GM21737 (cell line): ENCODE measurements around the gene ZBTB7A.
"Not testable (repeated sequence)": the region's sequence is repeated elsewhere in the genome, so short reads cannot be mapped to it uniquely, and the experiment has no call there.

Experiments
- ATAC-seq: cut with Tn5 transposase; IDR thresholded peaks from one replicate; pipeline ENCODE4 v1.9.1; 2021; ENCODE audit warnings: mild to moderate bottlenecking, moderate library complexity; ENCODE audit not compliant: unreplicated experiment

ZBTB7A gene

DNA sequence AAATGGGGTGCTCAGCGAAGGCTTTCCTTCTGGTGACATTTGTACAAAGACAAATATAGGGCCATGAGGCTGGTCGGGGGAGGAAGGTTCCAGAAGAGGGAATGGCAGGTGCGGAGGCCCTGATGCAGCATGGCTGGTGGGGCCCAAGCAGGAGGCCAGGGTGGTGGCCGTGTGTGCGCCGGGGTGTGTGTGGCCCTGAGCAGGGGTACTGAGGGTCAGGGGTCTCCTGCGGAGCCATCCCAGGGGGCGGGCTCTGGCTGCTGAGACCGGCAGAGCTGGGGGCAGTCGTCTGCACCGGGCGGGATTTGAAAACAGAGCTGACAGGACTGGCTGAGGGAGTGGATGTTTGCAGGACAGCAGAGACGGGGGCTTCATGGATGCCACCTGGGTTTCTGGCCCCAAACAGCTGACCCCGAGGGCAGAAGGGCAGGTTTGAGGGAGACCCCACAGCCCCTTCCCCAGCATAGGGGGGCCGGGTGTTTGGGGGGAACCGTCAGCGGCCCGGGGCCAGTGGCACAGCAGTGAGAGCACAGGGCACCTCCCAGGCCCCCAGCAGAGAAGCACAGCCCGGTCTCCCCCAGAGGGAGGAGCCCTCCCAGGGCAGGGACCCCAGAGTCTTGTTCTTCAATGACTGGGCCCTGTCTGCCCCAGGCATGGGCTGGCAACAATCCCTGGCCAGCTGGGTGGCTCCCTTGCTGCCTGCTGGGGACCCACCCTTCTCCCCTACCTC, 47.8 kb downstream of the ZBTB7A start:
- no peak for ATAC-seq

DNA sequence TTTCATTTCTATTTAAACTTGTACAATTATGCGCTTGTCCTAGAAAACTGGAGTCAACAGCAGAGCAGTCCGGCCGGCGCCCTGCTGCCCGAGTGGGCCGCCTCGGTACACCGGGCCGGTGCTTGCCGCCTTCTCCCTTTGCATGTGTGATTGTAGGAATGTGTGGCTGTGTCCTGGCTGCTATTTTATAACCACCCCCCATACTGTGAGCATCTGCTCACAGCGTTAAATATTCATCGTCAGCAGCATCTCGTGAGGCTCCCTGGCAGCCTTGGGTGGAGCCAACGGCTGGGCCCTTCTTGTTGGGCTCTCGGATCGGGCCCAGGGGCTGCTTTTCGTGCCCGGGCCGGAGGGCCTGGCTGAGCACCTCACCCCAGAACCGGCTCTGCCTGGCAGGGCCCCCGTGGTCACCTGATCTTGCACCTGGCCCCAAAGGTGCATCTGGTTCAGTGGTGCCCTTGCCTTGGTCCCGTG, 48.5 kb downstream of the ZBTB7A start:
- ATAC-seq = no peak

DNA sequence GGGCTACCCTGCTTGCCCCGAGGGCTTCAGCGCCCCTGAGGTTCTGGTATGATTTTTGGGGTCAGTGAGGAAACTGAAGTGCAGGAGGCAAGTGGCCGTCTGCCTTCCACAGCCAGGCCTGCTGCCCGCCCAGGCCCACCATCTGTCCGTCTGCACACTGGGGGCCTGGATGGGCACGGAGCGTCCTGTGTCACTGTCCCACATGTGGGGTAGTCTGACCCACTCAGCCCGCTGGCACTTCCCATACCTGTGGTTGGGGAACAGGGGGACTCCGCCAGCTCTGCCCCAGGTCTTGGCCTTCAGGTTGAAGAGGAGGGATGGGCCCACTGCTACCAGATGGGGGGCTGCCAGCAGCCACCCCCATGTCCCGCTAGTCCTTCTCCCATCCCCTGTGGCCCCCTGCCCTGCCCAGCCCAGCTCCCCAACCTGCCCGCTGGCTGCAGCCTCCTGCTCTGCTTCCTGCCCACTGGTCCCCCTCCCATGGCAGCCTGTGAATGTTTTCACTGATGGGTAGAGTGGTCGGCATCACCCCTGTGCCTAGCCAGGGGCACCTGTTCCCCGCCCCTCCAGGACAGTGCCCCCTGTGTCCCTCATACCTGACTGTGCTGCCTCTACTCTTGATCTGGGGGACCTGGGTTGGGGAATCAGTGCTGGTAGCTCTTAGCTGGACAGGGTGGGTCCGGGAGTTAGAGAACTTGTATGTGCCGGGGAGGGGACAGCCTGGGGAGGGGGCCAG, 49.6 kb downstream of the ZBTB7A start:
- ATAC-seq = no peak

DNA sequence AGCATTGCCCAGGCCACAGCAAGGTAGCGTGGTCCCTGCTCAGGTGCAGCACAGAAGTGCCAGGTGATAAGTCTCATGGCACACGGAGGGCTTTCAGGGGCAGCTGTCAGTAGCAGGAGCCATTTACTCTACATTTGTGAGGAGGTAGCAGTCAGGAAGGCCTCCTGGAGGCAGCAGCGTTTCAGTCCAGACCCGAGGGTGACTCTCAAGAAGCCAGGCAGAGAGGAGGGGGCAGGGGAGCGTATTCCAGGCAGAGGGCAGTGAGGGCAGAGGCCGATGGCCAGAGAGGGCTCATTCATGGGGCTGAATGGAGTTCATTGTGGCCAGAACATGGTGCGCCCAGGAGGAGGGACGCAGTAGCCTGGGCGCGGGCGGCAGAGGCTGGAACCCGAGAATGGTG, 50.2 kb downstream of the ZBTB7A start:
- ATAC-seq = no peak

DNA sequence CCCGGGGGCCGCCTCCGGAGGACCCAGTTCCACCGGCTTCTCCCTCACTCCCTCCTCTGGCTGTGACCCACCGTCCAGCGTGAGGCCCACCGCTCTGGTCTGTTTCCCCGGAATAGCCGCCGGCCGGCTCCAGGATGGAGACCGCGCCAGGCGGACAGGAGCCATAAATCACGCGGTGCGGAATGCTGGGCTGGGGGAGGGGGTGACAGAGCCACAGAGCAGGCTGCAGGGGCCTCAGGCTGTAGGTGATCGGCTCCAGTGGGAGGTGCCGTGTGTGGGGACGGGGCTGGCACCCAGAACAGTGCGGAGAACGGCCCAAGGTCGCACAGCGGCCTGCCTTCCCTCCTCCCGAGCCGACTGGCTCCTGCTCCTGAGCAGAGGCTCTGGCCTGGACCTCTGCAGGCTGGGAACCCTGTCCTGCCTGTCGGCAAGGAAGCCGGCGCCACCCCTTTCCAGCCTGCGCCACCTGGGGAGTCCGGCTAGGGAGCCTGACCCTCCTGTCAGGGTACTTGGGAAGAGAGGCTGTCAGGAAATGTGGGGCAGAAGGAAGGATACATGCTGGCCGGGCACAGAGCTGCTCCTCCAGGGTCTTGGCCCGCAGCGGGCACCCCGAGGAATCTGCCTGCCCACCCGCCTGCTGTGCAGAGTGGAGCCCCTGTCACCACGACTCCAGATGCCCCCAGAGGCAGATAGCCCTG, 50.8 kb downstream of the ZBTB7A start:
- ATAC-seq = no peak

DNA sequence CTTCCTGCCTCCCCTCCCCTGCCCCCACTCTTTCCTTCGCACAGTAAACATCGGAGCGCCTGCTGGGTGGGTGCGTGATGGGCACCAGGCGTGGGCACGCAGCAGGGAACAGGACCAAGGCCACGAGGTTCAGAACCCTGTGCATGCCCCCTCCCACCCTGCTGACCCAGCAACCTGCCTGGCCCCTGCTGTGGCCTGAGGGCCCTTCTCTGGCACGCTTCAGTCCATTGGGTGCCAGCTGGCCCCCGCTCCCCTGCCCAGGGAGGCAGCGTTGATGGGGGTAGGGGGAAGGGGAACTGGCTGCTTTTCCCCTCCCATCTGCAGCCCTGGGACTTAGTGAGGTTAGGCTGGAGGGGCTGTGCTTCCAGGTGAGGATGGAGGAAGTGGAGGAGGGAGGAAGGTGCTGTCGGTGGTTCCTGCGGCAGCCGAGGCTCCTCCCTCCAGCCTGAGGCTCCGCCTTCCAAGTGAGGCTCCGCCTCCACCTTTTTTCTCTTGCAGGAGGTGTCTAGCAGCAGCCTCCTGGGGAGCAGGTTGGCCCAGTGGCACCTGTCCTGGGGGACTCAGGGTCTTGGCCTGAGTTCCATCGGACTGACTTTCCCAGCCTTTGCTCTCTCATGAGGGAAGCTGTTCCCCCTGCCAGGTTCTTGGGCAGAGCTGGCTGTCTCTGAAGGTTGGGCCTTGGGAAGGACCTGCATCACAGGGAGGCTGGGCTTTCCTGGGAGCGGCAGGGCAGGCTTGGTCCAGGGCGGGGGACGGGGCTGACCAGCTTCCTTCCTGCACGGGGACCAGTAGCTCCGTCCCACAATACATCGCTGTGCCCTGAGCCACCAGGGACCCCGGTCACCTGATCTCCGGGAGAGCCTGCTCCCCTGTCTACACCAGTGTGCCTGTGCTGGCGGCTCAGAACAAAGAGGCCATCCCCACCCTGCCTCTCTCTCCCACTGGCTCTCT, 51.9 kb downstream of the ZBTB7A start:
- no peak for ATAC-seq

DNA sequence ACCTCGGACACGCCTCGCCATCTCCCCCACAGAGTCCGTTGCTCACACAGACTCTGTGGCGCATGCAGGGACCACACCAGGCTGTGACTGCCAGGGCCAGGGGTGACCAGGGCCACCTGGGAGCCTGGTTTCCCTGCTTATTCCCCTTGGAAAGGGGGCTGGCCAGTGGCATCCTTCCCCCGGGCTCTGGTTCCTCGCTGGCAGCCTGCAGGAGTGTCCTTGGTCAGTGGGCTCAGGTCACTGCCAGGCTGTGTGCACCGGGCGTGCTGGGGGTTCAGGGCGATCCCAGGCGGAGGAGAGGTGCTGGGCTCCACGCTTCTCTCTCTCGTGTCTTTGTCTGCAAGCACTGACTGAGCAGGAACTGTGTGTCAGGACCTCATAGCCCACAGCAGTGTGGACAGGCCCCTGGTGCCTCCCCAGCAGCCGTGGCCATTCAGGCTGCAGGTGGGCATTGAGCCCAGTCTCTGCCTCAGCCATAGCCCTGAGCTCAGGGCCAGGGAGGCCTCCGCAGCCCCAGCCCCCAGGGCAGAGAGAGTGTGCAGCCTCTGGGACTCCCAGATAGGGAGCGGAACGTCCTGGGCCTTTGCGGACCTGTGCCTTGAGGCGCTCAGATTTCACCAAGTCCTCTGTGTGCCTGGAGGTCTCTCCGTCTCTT, 52.7 kb downstream of the ZBTB7A start:
- ATAC-seq = no peak

DNA sequence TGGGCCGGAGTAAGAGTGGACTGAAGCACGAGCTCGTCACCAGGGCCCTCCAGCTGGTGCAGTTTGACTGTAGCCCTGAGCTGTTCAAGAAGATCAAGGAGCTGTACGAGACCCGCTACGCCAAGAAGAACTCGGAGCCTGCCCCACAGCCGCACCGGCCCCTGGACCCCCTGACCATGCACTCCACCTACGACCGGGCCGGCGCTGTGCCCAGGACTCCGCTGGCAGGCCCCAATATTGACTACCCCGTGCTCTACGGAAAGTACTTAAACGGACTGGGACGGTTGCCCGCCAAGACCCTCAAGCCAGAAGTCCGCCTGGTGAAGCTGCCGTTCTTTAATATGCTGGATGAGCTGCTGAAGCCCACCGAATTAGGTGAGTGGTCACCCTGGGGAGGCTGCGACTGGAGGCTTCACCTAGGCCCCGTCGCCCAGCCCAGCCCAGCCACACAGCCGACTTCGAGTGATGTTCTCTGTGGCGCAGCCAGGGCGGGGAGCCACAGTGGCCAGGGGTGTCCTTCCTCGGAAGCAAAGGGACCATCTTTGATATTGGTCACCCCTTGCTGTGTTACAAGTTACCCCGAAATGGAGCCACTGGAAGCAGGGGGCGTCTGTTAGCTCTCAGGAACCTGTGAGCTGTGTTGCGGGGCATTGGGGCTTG, 53.6 kb downstream of the ZBTB7A start:
- no peak for ATAC-seq

DNA sequence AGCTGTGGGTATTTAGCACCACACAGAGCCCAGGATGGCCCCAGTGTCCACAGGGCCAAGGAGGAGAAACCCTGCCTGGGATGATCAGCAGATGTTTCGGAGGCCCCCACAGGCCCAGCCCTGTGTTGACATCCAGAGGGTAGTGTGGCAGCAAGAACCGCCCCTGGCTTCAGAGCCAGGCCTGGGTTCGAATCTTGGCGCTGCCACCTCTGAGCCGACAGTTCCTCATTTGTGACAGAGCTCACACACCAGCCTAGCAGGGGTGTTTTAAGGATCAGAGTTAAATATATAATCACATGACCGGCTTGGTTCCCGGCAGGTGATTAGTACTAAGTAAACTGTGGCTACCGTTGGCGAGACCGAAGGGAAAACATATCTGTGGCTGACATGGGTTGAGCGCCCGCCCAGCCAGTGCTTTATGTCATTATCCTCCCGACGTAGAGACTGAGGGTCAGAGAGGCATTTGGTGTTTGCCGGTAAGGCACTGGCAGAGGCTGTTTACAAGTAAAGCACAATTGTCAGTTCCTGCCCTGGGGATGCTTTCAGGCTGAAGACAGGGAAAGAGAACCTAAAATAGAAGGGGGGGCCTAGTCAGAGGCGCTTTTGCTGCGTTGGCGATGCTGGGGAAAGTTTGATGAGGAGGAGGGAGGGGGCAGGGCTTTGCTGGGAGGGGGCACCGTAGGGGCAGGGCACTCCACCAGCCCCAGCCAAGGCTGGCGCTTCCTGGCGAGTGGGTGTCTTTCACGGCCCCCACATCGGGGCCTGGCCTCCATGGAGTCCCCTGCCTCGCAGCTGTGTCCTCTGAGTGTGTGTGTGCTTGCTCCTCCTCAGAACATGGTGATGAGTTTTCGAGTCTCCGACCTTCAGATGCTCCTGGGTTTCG, 54.4 kb downstream of the ZBTB7A start:
- ATAC-seq = no peak

DNA sequence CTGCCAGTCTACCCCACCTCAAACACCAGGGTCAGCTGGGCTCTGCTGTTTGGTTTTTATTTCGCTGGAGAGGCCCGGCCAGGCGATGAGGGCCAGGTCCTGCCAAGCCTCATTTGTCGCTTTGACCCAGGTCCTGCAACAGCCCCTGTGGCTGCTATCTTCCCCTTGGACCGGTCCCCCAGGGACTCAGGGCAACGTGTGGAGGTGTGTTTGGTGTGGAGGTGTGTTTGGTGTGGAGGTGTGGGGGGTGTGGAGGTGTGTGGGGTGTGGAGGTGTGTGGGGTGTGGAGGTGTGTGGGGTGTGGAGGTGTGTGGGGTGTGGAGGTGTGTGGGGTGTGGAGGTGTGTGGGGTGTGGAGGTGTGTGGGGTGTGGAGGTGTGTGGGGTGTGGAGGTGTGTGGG, 55.3 kb downstream of the ZBTB7A start:
- not testable (repeated sequence) for ATAC-seq

DNA sequence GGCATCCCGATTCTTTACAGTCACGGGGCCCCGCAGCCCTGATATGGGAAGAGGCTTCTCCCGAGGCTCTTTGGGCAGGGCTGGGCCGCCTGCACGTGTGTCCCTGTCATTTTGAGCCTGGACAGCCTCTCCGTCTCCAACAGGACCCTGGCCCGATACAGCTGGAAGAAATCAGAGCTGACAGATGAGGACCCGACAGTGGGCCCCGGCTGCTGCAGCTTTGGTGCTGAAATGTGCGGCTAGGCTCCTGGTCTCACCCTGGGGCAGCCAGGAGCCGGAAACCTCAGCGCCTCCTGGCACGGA, 55.9 kb downstream of the ZBTB7A start:
- no peak for ATAC-seq

DNA sequence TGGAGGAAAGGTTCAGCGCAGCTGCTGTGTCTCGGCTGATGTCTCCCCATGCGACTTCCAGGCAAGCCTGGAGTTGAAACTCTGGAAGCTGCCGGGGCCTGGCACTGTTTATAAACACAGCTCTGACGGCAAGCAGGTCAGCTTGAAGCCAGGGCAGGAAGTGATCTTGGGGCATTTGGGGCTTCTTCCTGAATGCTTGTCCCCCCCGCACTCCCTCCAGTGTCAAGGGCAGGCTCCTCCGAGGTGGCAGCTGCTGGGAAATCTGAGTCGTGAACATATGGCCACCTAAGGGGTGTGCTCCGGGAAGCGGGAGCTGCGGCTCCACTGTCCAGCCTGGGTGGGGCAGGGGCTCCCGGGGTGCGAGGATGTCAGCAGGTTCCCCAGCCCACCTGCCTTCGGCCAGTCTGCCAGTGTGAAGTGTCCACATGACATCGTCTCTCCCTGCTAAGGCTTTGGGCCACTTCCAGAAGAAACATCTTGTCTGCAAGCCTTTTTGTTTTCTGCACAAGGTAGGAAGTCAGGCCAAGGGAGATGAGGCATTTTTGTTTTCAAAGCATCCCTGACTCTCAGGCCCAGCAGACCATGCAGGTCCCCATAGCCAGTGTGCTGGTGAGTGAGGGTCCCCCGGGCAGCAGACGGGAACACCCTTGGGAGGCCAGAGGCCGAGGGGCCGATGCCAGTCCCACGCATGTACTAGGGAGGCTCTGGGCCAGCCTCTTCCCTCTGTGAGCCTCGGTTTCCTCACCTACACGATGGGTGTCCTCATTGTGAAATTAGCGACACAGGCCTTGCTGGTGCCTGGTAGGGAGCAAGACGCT, 56.5 kb downstream of the ZBTB7A start:
- ATAC-seq = no peak

DNA sequence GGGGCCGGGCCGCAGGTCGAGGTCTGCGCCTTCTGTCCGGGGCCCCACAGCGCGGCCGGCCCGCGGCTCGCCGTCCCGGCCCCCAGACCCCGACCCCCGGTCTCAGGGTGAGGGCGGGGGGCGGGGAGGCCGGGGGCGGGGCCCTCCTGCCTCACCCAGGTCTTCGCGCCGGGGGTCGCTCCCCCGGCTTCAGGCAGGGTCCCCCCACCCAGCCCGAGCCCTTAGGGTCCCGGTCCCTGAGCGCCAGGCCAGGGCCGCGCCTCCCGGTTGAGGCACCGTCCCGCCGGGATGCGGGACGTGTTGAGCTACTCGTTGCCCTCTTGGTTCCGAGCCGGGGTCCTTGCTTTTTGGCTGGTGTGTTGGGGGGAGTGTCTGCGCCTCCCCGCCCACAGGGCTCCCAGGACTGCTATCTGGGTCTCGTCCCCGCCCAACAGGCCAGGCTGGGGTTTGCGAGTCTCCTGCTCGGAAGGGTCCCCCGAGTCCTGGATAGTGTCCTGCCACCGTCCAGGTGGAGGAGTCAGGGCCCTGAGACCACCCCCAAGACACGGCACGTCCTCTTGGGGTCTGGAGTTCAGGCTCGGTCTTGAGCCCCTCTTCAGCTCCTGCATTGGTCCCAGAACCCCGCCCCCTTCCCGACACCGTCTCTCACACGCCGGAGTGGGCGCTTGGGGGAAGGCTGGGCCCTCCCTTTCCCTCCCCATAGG, 58.7 kb downstream of the ZBTB7A start:
- ATAC-seq = no peak

DNA sequence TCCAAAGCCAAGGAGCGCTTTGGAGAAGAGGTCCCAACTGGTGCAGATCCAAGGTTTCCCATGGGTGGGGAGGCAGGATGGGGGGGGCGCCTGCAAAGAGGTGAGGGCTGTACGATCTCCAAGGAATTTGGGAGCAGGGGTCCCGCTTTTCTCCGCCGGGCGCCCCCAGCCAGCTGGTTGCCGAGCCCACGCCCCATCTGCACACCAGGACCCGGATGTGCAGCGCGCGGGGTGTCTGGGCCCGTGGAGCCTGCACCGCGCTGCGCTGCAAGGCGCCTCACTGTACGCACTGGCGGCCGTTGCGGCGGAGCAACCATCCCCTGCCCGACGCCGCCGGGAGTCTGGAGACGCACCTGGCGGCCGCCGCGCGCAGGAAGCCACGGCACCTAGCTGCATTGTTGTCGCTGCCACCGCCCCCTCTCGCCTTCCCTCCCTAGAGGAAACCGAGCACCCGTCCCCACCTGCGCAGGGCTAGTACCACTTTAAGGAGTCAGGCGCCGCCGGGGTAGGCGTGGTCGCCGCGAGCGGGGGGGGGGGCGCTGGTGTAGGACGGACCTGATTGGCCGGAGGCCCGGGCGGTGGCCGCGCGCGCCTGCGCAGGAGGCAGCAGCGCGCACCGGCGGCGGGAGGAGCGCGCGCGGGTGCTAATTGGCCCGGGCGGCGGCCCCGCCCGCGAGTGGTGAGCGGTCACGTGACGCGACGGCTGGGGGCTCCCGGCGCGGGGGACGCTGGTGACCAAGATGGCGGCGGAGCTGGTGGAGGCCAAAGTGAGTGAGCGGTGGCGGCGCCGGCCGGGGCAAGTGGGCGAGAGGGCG, 59.5 kb downstream of the ZBTB7A start, which contains the start of gene PIAS4:
Gene PIAS4 (plus strand): TSS at position 716 of the 815 bp plus-strand sequence. CDS start 25 bp downstream, at position 741.
- peak; percentile 72 for ATAC-seq

DNA sequence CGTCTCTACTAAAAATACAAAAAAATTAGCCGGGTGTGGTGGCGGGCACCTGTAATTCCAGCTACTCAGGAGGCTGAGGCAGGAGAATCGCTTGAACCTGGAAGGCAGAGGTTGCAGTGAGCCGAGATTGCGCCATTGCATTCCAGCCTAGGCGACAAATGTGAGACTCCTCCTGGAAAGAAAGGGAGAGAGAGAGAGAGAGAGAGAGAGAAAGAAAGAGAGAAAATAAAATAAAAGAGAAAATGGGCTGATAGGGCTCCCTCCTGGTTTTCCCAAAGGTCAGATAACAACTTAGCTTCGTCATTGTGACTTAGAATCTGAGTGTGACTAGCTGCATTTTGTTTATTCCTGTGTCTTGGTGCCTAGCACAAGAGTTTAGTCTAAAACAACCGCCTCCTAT, 61.3 kb downstream of the ZBTB7A start:
- not testable (repeated sequence) for ATAC-seq

DNA sequence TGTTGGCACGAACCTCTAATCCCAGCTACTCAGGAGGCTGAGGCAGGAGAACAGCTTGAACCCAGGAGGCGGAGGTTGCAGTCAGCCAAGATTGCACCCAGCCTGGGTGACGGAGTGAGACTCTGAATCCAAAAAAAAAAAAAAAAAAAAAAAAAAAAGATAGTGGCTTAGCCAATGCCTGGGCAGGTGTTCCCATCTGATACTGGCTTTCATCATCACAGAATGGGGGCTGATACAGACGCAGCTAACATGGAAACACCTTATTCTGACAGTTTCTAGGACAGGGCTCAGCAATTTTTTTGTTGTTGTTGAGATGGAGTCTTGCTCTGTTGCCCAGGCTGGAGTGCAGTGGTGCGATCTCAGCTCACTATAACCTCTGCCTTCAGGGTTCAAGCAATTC, 65.9 kb downstream of the ZBTB7A start:
- ATAC-seq = not testable (repeated sequence)
